ENCODE data around the gene RASGEF1C.

RASGEF1C gene

DNA sequence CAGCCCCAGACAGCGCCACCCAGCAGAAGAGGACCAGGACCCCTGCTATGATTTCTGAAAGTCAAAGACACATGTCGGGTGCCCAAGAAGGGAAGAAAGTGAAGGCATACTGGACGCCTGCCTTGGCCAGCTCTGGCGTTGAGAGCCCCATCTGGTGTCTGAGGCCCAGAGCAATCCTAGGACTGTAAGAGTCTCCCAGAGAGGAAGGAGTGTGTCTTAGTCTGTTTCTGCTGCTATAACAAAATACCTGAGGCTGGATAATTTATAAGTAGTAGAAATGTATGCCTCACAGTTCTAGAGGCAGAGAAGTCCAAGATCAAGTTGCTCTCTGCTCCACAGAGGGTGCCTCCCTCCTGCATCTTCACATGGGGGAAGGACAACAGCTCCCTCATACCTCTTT is 10.8 kb downstream of the RASGEF1C start:
- no peaks in the 10 kb centered on the region for H3K27me3 ChIP-seq (replicated peaks)
- H3K36me3 ChIP-seq (replicated peaks) = no peaks in the 10 kb centered on the region
- no peak overlapping the region for H3K4me3 ChIP-seq (ENCODE audit: low read depth, low read length)
- in situ Hi-C loops (cut with HindIII; ENCODE audit: low pct_ligation_motif_present, low sequenced_read_pairs) = no loop called here
- TF ChIP-seq, protein P1, sequence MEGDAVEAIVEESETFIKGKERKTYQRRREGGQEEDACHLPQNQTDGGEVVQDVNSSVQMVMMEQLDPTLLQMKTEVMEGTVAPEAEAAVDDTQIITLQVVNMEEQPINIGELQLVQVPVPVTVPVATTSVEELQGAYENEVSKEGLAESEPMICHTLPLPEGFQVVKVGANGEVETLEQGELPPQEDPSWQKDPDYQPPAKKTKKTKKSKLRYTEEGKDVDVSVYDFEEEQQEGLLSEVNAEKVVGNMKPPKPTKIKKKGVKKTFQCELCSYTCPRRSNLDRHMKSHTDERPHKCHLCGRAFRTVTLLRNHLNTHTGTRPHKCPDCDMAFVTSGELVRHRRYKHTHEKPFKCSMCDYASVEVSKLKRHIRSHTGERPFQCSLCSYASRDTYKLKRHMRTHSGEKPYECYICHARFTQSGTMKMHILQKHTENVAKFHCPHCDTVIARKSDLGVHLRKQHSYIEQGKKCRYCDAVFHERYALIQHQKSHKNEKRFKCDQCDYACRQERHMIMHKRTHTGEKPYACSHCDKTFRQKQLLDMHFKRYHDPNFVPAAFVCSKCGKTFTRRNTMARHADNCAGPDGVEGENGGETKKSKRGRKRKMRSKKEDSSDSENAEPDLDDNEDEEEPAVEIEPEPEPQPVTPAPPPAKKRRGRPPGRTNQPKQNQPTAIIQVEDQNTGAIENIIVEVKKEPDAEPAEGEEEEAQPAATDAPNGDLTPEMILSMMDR (IDR thresholded peaks at IDR 0.05; ENCODE audit: low read depth, low read length, missing control alignments) = no peak
- no peak overlapping the region for H3K27ac ChIP-seq
- DNase-seq = no peak

DNA sequence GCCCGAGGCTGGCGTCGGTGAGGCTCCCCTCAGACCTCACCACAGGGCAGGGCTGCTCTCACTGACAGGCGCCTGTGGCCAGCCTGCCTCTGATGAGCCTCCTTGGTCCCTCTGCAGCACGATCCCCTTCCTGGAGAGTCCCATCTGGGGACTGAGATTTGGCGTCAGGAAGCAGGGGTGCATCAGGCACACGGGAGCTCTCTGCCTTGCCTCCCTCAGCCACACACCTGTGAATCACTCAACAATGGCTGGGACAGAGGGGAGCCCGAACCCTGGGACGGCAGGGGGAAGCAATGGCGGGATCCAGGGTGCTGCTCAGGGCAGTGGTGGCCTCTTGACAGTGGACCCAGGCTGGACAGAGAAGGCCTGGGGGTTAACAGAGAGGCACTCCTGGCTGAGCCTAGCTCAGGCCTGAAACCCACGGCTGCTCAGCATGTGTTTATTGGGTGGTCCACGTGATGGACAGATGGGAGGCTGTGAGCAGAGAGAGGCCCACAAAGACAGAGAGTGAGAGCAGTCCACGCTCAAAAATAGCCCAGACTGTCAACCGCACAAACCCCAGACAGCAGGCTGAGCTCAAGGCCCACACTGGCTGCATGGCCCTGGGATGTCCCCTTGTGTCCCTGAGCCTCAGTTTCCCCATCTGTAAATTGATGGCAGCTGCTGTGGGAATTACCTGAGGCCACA is 11.9 kb downstream of the RASGEF1C start:
- DNase-seq = no peak
- Histone ChIP-seq H3K27ac (no peak overlapping the region), H3K27me3 (replicated peaks) (no peaks in the 10 kb centered on the region), H3K4me3 (ENCODE audit: low read depth, low read length) (no peak overlapping the region), H3K36me3 (replicated peaks) (no peaks in the 10 kb centered on the region)
- in situ Hi-C loops (cut with HindIII; ENCODE audit: low pct_ligation_motif_present, low sequenced_read_pairs) = no loop called here
- TF ChIP-seq, protein P1 (IDR thresholded peaks at IDR 0.05; ENCODE audit: low read depth, low read length, missing control alignments) = no peak

DNA sequence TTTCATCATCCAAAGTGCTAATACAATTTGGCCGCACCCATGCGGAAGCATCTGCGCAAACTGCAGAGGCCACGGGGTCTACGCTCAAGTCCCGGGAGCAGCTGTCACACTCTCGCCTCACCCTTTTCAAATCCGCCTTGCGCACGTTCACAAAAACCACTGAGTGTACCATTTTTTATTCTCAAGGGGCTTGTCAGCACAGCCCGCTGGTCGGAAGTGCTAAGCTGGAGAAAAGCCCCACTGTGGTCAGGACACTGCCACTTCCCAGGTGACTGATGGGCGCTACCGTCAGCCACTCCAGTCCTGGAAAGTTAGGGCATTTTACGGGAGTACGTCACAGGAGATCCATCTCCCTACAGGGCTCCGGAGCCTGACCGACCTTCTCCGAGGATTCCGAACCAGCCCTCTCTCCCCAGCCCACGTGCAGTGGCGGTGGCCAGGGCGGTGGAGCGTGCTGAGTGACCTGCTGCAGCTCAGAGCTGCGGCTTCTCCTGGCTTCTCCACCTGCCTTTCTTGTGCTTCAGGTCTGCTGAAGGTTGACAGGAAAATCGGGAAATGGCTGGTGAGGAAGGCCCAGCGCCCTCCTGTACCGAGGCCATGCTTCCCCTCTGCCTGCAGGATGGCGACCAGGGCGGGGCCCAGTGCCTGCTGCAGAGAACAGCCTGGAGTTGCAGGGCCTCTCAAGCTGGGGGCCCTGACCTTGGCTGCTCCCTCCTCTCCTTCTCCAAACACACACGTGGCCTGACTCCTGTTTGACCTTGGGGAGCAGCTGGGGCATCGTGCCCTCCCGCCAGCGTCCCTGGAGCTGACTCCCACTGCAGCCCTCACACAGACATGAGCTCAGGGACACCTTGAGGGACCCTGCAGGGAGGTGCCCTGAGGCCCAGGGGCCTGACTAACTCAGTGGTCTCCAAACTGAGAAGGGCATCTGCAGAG is 14.3 kb downstream of the RASGEF1C start:
- no peaks in the 10 kb centered on the region for H3K36me3 ChIP-seq (replicated peaks)
- H3K4me3 ChIP-seq (ENCODE audit: low read depth, low read length) = no peak overlapping the region
- TF ChIP-seq, protein P1 (IDR thresholded peaks at IDR 0.05; ENCODE audit: low read depth, low read length, missing control alignments) = no peak
- no peak for DNase-seq
- in situ Hi-C loops (cut with HindIII; ENCODE audit: low pct_ligation_motif_present, low sequenced_read_pairs) = no loop called here
- no peak overlapping the region for H3K27ac ChIP-seq
- no peaks in the 10 kb centered on the region for H3K27me3 ChIP-seq (replicated peaks)

DNA sequence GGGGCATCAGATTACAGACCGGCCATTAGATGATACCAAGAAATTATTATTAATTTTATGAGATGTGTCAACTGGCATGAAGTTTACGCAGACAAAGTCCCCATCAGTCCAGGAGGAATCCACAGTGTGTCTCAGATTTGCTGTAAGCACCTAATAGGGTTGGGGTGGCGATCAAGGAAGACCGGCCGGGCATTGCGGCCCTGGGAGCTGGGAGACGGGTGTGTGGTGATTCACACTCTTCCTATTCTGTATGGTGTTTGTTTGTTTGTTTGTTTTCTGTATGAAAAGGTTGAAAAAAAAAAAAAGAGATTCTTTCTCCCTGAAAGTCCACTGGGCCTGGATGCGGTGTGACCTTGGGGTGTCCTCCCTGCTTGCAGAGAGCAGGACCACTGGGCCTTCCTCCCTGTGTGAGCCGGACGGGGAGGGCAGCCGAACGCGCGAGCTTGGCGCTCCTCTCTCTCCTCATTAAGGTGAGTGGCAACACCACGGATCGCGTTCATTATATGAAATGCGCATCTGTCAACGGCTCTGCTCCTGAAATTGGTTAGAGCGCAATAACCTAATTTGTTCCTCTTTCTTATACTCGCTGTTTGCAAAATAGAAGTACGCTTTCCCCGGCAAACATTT is 15.1 kb downstream of the RASGEF1C start:
- DNase-seq = no peak
- H3K36me3 ChIP-seq (replicated peaks) = no peaks in the 10 kb centered on the region
- in situ Hi-C loops (cut with HindIII; ENCODE audit: low pct_ligation_motif_present, low sequenced_read_pairs) = no loop called here

DNA sequence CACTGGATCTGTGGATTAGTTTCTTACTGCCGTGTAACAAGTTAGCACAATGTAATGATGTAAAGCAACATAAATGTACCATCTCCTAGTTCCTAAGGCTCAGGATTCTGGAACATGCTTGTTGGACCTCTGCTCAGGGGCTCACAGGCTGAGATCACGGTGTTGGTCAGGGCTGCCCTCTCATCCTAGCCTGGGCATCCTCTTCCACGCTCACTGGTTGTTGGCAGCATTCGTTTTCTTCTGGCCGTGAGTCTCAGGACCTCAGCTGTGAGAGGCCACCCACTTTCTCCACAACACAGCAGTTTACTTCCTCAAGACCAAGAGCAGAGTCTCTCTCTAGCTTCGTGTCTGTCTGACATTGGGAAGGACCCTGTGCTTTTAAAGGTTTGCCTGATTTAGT is 17.3 kb downstream of the RASGEF1C start:
- DNase-seq = no peak
- Histone ChIP-seq H3K27me3 (replicated peaks) (no peaks in the 10 kb centered on the region), H3K27ac (no peak overlapping the region), H3K4me3 (ENCODE audit: low read depth, low read length) (no peak overlapping the region), H3K36me3 (replicated peaks) (no peaks in the 10 kb centered on the region)
- TF ChIP-seq, protein P1 (IDR thresholded peaks at IDR 0.05; ENCODE audit: low read depth, low read length, missing control alignments) = no peak
- in situ Hi-C loops (cut with HindIII; ENCODE audit: low pct_ligation_motif_present, low sequenced_read_pairs) = no loop called here

More for the DNA sequence above, 15.1 kb downstream of the RASGEF1C start:
- no peak overlapping the region for H3K4me3 ChIP-seq (ENCODE audit: low read depth, low read length)
- TF ChIP-seq, protein P1 (IDR thresholded peaks at IDR 0.05; ENCODE audit: low read depth, low read length, missing control alignments) = no peak
- no peak overlapping the region for H3K27ac ChIP-seq
- no peaks in the 10 kb centered on the region for H3K27me3 ChIP-seq (replicated peaks)

Data from brain microvascular endothelial cell (primary cell).